RWPE1 (cell line): ENCODE data around the gene ASAP2.

Experiments
- CTCF ChIA-PET: fragments of 350-600 bp; sonication (Branson Sonifier 250); formaldehyde crosslinking; extraction: SDS; loops from one replicate; lab custom pipeline; 2021; lab: Yijun Ruan, JAX
- POLR2A ChIA-PET: fragments of 400-600 bp; formaldehyde crosslinking; extraction: SDS; loops from one replicate; lab custom pipeline; 2020; ENCODE audit warnings: antibody characterized with exemption; ENCODE audit not compliant: low non-redundant PET; lab: Yijun Ruan, JAX
- DNase-seq: peaks from one replicate; pipeline ENCODE4 v3.0.0; 2012; ENCODE audit warnings: low spot score
- H3K27ac ChIP-seq: fragments of 450-650 bp; 2 replicates; pipeline ENCODE4 v1.5.1; 2017
- TF ChIP-seq, protein P1 (sequence below): fragments of 450-650 bp; conservative IDR thresholded peaks from 2 replicates; pipeline ENCODE4 v1.5.1; 2017; ENCODE audit warnings: low read depth, mild to moderate bottlenecking

The ASAP2 gene

DNA sequence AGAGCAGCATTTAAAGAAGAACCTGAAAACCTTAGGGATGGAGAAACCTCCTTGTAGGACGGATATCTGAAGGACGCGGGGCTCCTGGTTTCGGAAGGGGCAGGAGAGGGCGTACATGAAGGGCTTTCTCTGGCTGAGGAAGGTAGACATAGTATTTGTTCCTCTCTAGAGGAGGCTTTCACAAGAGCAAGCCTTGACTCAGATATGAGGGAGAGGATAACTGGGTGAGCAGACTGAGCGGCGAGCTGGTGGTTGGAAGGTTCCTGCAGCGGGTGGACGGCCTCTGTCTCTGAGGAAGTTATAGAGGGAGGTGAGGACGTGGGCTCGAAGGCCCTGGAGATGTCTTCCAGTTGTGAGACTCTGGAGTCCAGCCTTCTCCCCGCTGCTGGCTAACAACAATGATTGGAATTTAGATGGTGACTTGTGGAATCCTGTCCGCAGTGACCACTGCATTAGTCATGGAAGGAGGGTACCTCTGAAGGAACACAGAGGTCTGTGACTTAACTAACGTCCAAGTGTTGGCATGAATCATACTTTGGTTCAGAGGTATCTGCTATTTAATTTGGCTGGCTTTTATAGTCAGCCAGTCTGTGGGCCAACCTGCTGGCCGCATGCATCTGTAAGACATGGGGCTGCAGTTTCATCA, 80.9 kb downstream of the ASAP2 start:
- DNase-seq = peak; percentile 98
- POLR2A ChIA-PET = no interaction called here
- H3K27ac ChIP-seq = peak overlapping the region; percentile 96
- TF ChIP-seq, protein P1, sequence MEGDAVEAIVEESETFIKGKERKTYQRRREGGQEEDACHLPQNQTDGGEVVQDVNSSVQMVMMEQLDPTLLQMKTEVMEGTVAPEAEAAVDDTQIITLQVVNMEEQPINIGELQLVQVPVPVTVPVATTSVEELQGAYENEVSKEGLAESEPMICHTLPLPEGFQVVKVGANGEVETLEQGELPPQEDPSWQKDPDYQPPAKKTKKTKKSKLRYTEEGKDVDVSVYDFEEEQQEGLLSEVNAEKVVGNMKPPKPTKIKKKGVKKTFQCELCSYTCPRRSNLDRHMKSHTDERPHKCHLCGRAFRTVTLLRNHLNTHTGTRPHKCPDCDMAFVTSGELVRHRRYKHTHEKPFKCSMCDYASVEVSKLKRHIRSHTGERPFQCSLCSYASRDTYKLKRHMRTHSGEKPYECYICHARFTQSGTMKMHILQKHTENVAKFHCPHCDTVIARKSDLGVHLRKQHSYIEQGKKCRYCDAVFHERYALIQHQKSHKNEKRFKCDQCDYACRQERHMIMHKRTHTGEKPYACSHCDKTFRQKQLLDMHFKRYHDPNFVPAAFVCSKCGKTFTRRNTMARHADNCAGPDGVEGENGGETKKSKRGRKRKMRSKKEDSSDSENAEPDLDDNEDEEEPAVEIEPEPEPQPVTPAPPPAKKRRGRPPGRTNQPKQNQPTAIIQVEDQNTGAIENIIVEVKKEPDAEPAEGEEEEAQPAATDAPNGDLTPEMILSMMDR = no peak
- CTCF ChIA-PET = interaction anchor here (0.5 to 1.1 kb wide), 2 partner anchors 23 to 94 kb away, joined by 3 read pairs; no protein-coding TSS in a partner anchor

DNA sequence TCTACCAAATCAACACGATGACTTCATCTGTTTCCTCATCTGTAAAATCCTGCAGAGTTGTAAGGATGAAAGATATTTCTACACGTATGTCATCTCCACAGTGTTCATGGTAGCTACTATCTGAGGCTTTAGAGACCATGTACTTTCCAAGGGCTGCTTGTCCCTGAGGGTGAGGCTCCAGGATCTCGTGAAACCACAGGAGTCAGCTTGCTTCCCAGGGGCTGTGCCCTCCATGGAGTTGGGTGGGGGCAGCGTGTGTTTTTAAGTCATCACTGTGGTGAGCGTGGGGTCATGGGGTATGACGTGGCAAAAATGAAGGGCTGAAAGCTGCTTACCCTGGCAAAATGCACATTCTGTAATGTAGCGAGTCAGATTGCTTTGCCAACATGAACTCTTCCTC, 81.6 kb downstream of the ASAP2 start:
- DNase-seq = peak; percentile 48
- H3K27ac ChIP-seq = peak overlapping the region; percentile 96
- TF ChIP-seq, protein P1 = no peak
- CTCF ChIA-PET = interaction anchor here (1.2 kb wide), 1 partner anchor 145 kb away, joined by 6 read pairs; no protein-coding TSS in a partner anchor
- POLR2A ChIA-PET = no interaction called here

DNA sequence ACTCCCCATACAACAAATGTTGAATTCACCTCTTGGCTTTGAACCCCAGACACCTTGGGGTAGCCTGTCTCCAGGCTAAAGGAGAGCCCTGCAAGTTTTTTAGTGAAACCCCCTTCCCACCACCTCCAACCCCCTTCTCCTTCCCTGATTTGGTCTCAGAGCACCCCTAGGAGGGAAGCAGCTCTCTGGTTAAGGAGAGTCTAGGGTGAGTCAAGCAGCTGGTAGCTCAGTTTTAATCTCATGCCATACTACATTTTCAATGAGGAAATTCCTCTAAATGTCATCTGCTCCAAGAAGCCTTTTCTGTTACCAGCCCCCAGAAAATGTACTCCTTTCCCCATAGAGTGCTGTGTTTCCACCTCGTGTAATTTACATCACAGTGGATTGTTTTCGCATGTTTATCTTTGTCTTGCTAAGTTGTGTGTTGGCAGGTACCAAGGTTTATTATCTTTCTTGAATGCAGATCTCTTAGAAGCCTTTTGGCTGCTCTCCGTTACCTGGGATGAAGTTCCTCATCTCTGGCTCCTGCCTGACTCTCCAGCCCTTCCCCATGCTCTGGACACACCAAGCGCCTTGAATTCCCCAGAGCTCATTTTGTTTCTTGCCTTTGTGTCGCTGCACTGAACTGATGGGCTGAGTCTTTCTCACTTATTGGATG, 82.2 kb downstream of the ASAP2 start:
- TF ChIP-seq, protein P1 = no peak
- ChIA-PET CTCF (interaction anchor here (0.6 to 1.2 kb wide), 2 partner anchors 45 to 146 kb away, joined by 3 to 6 read pairs; no protein-coding TSS in a partner anchor), POLR2A (no interaction called here)
- no peak for DNase-seq
- peak overlapping the region; percentile 96 for H3K27ac ChIP-seq

DNA sequence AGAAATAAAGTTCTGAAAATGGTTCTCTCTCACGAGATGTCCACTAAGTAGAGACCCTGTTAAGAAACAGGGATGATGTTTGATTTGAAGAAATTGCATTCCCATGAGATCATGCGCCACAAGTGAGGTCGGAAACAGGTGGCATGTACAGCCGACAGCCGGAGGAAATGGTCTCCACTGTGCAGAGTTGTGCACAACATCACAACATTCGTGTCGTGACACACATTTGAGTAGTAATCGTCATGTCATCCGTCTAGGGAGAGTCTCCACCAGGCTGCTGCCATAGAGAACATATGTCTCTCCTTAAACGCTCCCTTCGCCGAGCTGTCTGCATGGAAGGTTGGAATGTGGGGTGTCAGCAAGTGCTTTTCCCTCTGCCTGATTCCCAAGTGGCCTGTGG, 84.7 kb downstream of the ASAP2 start:
- no peak for DNase-seq
- TF ChIP-seq, protein P1 = no peak
- no peak overlapping the region for H3K27ac ChIP-seq
- ChIA-PET POLR2A (no interaction called here), CTCF (no interaction called here)

DNA sequence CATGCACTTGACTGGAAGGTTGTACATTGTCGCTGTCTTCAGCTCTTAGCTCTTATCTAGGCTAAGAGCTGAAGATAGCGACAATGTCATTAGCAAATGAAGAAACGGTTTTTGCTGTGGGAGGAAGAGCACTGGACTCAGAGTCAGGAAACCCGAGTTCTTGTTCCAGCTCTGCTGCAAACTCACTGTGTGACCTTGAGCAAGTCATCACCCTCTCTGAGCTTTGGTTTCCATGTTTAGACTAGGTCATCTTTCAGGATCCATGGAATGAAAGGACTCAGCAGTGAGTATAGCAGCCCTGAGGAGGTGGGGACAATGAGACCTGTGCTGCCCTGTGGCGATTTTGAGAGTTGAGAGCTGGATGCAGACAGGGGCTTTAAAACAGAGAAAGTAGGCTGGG, 85.3 kb downstream of the ASAP2 start:
- peak overlapping the region; percentile 24 for H3K27ac ChIP-seq
- ChIA-PET POLR2A (no interaction called here), CTCF (no interaction called here)
- TF ChIP-seq, protein P1 = no peak
- no peak for DNase-seq

DNA sequence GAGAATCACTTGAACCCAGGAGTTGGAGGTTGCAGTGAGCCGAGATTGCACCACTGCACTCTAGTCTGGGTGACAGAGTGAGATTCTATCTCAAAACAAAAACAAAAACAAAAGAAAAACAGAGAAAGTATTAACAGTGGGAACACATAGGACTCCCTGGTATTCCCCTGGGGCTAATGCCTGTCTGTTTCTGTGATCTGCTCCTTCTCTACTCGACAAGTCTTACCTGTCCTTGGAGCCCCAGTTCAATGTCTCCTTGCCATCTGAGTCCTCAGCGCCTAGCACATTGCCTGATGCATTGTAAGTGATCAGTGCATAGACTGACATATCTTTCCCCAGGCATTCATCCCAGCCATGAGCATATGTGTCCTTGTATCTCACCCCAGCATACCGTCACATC, 85.8 kb downstream of the ASAP2 start:
- TF ChIP-seq, protein P1 = no peak
- DNase-seq = no peak
- ChIA-PET CTCF (no interaction called here), POLR2A (no interaction called here)
- H3K27ac ChIP-seq = peak overlapping the region; percentile 24
